GM12878 (cell line): ENCODE data around the gene CHP1. TPM values are rescaled to one million over a fixed set of nuclear protein-coding genes. Genes with fewer than 3 reads are reported as not detected.

Experiments used
- ASH2L ChIP-seq: fragments of 300-600, 200-600 bp; sonication (generic); IDR thresholded peaks from 2 replicates; pipeline ENCODE4 v1.6.1; 2017; ENCODE audit warnings: low read depth, mild to moderate bottlenecking, borderline replicate concordance
- BHLHE40 ChIP-seq, 2 experiments: fragments of 450-650 bp in 1 of 2; IDR thresholded peaks; 2 replicates each; pipeline ENCODE4 v1.6.1; 2011 to 2017; ENCODE audit warnings: low read depth in 2 of 2, borderline replicate concordance in 1 of 2, improper control_type of control experiment in 1 of 2, low read length in 1 of 2, mild to moderate bottlenecking in 1 of 2
- BRCA1 ChIP-seq: IDR thresholded peaks from 2 replicates; pipeline ENCODE4 v1.6.1; 2011; ENCODE audit warnings: low read depth, low read length, improper control_type of control experiment
- CEBPB ChIP-seq, 2 experiments: fragments of 150-350 bp in 1 of 2; IDR thresholded peaks; 2 replicates each; pipeline ENCODE4 v1.6.1; 2012 to 2014; ENCODE audit warnings: low read depth in 2 of 2, low read length in 2 of 2, borderline replicate concordance in 1 of 2, inconsistent platforms in 1 of 2
- DPF2 ChIP-seq: fragments of 450-650 bp; IDR thresholded peaks from 2 replicates; pipeline ENCODE4 v1.6.1; 2017; ENCODE audit warnings: mild to moderate bottlenecking
- EZH2 ChIP-seq: IDR thresholded peaks from 2 replicates; pipeline ENCODE4 v1.6.1; 2012; ENCODE audit warnings: low read depth, mild to moderate bottlenecking, control low read depth, inconsistent platforms, low read length, borderline replicate concordance; ENCODE audit not compliant: control insufficient read depth
- GATAD2B ChIP-seq: fragments of 450-650 bp; conservative IDR thresholded peaks from 2 replicates; pipeline ENCODE4 v1.6.1; 2017; ENCODE audit warnings: low read depth, mild to moderate bottlenecking, moderate library complexity
- IKZF1 ChIP-seq: fragments of 450-650 bp; conservative IDR thresholded peaks from 2 replicates; pipeline ENCODE4 v1.6.1; 2017; ENCODE audit warnings: antibody characterized with exemption, mild to moderate bottlenecking
- MYB ChIP-seq: fragments of 150-350 bp; IDR thresholded peaks from 2 replicates; pipeline ENCODE4 v1.6.1; 2014; ENCODE audit warnings: mild to moderate bottlenecking, low read depth, low read length, borderline replicate concordance
- NR2C1 ChIP-seq: fragments of 450-650 bp; IDR thresholded peaks from 2 replicates; pipeline ENCODE4 v1.6.1; 2017; ENCODE audit warnings: antibody characterized with exemption, mild to moderate bottlenecking, moderate library complexity
- POLR2A ChIP-seq: IDR thresholded peaks from 2 replicates; pipeline ENCODE4 v1.6.1; 2011; ENCODE audit warnings: low read depth, mild to moderate bottlenecking, low read length
- RFX5 ChIP-seq: IDR thresholded peaks from 2 replicates; pipeline ENCODE4 v1.6.1; 2011; ENCODE audit warnings: low read depth, low read length, improper control_type of control experiment
- SP1 ChIP-seq: IDR thresholded peaks from one replicate; pipeline ENCODE4 v1.6.1; 2011; ENCODE audit warnings: low read depth, low read length
- SUZ12 ChIP-seq: fragments of 200-600 bp; sonication (generic); IDR thresholded peaks from one replicate; pipeline ENCODE4 v1.6.1; 2018; ENCODE audit warnings: antibody characterized with exemption, mild to moderate bottlenecking; ENCODE audit not compliant: unreplicated experiment
- TAF1 ChIP-seq: IDR thresholded peaks from 2 replicates; pipeline ENCODE4 v1.6.1; 2011; ENCODE audit warnings: mild to moderate bottlenecking, low read depth, low read length, borderline replicate concordance
- TARDBP ChIP-seq: IDR thresholded peaks from 2 replicates; pipeline ENCODE4 v1.6.1; 2016; ENCODE audit warnings: borderline replicate concordance
- TBL1XR1 ChIP-seq: IDR thresholded peaks from 2 replicates; pipeline ENCODE4 v1.6.1; 2012; ENCODE audit warnings: low read depth, low read length, improper control_type of control experiment
- ZSCAN29 ChIP-seq: fragments of 450-650 bp; IDR thresholded peaks from 2 replicates; pipeline ENCODE4 v1.6.1; 2017; ENCODE audit warnings: mild to moderate bottlenecking, moderate library complexity
- polyA plus RNA-seq, 11 experiments: library from polyadenylated mRNA; depleted of rRNA in 4 of 11; unstranded in 6 of 11; stranded (reverse) in 5 of 11; fragments of >200 nt; fragmentation: Nextera tagmentation in 4 of 11; fragmentation: Illumina TruSeq in 1 of 11; extraction: Ambion mirVana in 4 of 11; extraction: Trizol in 1 of 11; gene quantifications; 1 replicate in 1 of 11; 2 replicates in 10 of 11; pipeline versions ENCODE4 v1.2.1 to v1.2.3, GENCODE V29; 2011 to 2016; ENCODE audit warnings: inconsistent platforms in 2 of 11, missing spikeins in 2 of 11, low read depth in 1 of 11
- total RNA-seq, 4 experiments: library from RNA; depleted of rRNA in 3 of 4; stranded (reverse); fragments of >200 nt in 3 of 4; fragmentation: Illumina TruSeq in 1 of 4; extraction: Trizol in 1 of 4; gene quantifications; 2 replicates each; pipeline versions ENCODE4 v1.2.1 to v1.2.3, GENCODE V29; 2013 to 2021
- TF ChIP-seq, protein P1 (sequence below): fragments of 450-650 bp; IDR thresholded peaks from 2 replicates; pipeline ENCODE4 v1.6.1; 2018; ENCODE audit warnings: borderline replicate concordance, mild to moderate bottlenecking; ENCODE audit not compliant: partially characterized antibody
- TF ChIP-seq, protein P2 (sequence below): IDR thresholded peaks from 2 replicates; pipeline ENCODE4 v1.6.1; 2012; ENCODE audit warnings: low read depth, low read length, improper control_type of control experiment
- TF ChIP-seq, protein P3 (sequence below): IDR thresholded peaks from 2 replicates; pipeline ENCODE4 v1.6.1; 2012; ENCODE audit warnings: low read length, inconsistent platforms
- TF ChIP-seq, protein P4 (sequence below): IDR thresholded peaks from 2 replicates; pipeline ENCODE4 v1.6.1; 2011; ENCODE audit warnings: low read depth, low read length, improper control_type of control experiment, borderline replicate concordance
- TF ChIP-seq, protein P5 (sequence below): fragments of 450-650 bp; IDR thresholded peaks from 2 replicates; pipeline ENCODE4 v1.6.1; 2017; ENCODE audit warnings: low read depth, mild to moderate bottlenecking, moderate library complexity

The CHP1 gene
- total and polyA plus RNA-seq, 10 of the 15 experiments (the other 5 are each of a cell fraction or from before 2014, with no cell fraction given), result 25.7 to 45.9 (median 39.1) TPM

DNA sequence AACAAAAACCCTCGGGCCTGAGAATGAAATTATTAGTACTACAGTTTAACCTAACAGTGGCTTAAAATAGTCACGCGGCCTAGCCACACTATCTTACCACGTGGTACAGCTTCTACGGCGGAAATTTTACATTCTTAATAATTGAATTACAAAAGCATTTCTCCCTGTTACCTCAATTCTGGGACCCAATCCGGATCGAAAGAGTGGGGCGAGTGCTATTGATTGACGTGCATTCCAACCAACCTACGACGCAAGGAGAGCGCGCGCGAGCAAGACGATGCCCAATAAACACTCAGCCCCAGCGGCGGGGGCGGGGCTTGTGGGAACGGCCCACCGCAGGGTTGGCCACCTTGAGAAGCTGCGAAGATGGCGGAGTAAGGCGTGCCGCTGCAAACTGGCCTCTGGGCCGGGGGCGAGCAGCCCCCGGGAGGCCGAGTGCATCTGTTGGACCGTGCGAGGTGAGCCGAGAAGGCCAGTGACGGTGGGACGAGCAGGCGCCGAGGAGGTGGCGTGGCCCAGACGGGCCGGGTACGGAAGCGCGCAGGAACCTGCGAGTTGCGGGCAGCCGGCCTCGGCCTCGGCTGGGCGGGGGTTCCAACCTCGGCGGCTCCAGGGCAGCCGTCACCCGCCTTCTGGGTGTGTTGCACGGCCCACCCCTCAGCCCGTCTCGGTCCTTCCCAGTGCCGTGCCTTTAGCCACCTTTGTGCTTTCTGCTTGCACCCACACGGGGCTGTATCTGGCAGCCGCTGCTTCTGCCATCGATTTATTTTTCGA, 52.8 kb downstream of the CHP1 start (continued):
- TF ChIP-seq, protein P1, sequence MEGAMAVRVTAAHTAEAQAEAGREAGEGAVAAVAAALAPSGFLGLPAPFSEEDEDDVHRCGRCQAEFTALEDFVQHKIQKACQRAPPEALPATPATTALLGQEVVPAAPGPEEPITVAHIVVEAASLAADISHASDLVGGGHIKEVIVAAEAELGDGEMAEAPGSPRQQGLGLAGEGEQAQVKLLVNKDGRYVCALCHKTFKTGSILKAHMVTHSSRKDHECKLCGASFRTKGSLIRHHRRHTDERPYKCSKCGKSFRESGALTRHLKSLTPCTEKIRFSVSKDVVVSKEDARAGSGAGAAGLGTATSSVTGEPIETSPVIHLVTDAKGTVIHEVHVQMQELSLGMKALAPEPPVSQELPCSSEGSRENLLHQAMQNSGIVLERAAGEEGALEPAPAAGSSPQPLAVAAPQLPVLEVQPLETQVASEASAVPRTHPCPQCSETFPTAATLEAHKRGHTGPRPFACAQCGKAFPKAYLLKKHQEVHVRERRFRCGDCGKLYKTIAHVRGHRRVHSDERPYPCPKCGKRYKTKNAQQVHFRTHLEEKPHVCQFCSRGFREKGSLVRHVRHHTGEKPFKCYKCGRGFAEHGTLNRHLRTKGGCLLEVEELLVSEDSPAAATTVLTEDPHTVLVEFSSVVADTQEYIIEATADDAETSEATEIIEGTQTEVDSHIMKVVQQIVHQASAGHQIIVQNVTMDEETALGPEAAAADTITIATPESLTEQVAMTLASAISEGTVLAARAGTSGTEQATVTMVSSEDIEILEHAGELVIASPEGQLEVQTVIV, result peak; percentile 39
- TF ChIP-seq, protein P2, sequence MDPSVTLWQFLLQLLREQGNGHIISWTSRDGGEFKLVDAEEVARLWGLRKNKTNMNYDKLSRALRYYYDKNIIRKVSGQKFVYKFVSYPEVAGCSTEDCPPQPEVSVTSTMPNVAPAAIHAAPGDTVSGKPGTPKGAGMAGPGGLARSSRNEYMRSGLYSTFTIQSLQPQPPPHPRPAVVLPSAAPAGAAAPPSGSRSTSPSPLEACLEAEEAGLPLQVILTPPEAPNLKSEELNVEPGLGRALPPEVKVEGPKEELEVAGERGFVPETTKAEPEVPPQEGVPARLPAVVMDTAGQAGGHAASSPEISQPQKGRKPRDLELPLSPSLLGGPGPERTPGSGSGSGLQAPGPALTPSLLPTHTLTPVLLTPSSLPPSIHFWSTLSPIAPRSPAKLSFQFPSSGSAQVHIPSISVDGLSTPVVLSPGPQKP, result no peak
- TF ChIP-seq TAF1, result peak; percentile 96
- no peak for TF ChIP-seq NR2C1
- TF ChIP-seq MYB, result no peak
- TF ChIP-seq, protein P3, sequence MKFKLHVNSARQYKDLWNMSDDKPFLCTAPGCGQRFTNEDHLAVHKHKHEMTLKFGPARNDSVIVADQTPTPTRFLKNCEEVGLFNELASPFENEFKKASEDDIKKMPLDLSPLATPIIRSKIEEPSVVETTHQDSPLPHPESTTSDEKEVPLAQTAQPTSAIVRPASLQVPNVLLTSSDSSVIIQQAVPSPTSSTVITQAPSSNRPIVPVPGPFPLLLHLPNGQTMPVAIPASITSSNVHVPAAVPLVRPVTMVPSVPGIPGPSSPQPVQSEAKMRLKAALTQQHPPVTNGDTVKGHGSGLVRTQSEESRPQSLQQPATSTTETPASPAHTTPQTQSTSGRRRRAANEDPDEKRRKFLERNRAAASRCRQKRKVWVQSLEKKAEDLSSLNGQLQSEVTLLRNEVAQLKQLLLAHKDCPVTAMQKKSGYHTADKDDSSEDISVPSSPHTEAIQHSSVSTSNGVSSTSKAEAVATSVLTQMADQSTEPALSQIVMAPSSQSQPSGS, result no peak
- TF ChIP-seq BRCA1, result no peak
- TF ChIP-seq POLR2A, result peak; percentile 95
- no peak for TF ChIP-seq CEBPB (IDR thresholded peaks at IDR 0.05; ENCODE audit: borderline replicate concordance in 1 of 2, low read depth in 2 of 2, low read length in 2 of 2)
- TF ChIP-seq TBL1XR1, result no peak
- TF ChIP-seq ASH2L, result no peak
- peak; percentile 98 for TF ChIP-seq DPF2
- no peak for TF ChIP-seq EZH2
- TF ChIP-seq BHLHE40 (IDR thresholded peaks at IDR 0.05; ENCODE audit: borderline replicate concordance in 1 of 2, low read depth in 2 of 2, low read length in 1 of 2), result peak; percentile 18 to 76; a peak in 2 of 4 replicates
- TF ChIP-seq ZSCAN29, result no peak; the same call in 1 of the 2 replicates
- no peak for TF ChIP-seq SUZ12
- TF ChIP-seq, protein P4, sequence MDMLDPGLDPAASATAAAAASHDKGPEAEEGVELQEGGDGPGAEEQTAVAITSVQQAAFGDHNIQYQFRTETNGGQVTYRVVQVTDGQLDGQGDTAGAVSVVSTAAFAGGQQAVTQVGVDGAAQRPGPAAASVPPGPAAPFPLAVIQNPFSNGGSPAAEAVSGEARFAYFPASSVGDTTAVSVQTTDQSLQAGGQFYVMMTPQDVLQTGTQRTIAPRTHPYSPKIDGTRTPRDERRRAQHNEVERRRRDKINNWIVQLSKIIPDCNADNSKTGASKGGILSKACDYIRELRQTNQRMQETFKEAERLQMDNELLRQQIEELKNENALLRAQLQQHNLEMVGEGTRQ, result peak; percentile 83
- peak; percentile 47 for TF ChIP-seq IKZF1
- TF ChIP-seq SP1, result peak; percentile 99
- TF ChIP-seq, protein P5, sequence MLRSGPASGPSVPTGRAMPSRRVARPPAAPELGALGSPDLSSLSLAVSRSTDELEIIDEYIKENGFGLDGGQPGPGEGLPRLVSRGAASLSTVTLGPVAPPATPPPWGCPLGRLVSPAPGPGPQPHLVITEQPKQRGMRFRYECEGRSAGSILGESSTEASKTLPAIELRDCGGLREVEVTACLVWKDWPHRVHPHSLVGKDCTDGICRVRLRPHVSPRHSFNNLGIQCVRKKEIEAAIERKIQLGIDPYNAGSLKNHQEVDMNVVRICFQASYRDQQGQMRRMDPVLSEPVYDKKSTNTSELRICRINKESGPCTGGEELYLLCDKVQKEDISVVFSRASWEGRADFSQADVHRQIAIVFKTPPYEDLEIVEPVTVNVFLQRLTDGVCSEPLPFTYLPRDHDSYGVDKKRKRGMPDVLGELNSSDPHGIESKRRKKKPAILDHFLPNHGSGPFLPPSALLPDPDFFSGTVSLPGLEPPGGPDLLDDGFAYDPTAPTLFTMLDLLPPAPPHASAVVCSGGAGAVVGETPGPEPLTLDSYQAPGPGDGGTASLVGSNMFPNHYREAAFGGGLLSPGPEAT, result no peak; the same call in 1 of the 2 replicates
- no peak for TF ChIP-seq RFX5
- peak; percentile 92 for TF ChIP-seq GATAD2B
- 0 out of 2 replicates have a peak, but pooled peaks have one; percentile 61 for TF ChIP-seq TARDBP
